GM13976 (cell line): ENCODE data around the gene IDH3G.

ENCODE experiments used
- DNase-seq: peaks from one replicate; pipeline ENCODE4 v3.0.0; 2012; ENCODE audit warnings: low spot score
- in situ Hi-C: fragments of 300-500 bp; cut with MboI; formaldehyde crosslinking; loops from one replicate; pipeline ENCODE4 v1.12.0; 2022; ENCODE audit warnings: low sequenced_read_pairs, mixed read lengths, inconsistent platforms; ENCODE audit not compliant: unreplicated experiment
- TF ChIP-seq, protein P1 (sequence below): IDR thresholded peaks from 2 replicates; pipeline ENCODE4 v1.5.1; 2012; ENCODE audit warnings: borderline replicate concordance, mild to moderate bottlenecking; ENCODE audit not compliant: insufficient read depth; ENCODE audit errors: extremely low read depth, missing control alignments, control extremely low read depth

IDH3G gene

DNA sequence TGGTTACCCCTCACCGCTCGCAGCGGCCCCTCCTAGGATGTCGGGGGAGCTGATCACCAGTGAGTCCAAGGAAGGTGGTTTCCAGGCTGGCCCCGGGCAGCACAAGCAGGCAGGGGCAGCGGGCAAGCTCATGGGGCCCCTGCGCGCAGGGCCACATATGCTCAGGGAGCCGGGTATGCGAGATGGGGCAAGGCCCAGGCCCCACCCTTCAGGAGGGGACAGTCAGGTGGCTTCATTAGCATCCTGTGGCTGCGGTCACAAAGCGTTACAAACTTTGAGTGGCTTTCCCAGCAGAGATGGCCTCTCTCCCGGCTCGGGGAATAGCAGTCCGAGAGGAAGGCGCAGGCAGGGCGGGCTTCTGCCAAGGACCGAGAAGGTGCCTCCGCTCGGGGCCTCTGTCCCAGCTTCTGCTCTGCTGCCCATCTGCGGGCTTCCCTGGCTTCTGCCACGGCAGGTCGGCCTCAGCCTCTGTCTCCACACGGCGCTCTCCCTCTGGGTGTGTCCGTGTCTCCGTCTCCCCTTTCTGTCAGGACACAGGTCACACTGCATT lies 56.0 kb downstream of the IDH3G start:
- no peak for DNase-seq
- in situ Hi-C loops, result no loop called here
- TF ChIP-seq, protein P1, sequence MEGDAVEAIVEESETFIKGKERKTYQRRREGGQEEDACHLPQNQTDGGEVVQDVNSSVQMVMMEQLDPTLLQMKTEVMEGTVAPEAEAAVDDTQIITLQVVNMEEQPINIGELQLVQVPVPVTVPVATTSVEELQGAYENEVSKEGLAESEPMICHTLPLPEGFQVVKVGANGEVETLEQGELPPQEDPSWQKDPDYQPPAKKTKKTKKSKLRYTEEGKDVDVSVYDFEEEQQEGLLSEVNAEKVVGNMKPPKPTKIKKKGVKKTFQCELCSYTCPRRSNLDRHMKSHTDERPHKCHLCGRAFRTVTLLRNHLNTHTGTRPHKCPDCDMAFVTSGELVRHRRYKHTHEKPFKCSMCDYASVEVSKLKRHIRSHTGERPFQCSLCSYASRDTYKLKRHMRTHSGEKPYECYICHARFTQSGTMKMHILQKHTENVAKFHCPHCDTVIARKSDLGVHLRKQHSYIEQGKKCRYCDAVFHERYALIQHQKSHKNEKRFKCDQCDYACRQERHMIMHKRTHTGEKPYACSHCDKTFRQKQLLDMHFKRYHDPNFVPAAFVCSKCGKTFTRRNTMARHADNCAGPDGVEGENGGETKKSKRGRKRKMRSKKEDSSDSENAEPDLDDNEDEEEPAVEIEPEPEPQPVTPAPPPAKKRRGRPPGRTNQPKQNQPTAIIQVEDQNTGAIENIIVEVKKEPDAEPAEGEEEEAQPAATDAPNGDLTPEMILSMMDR, result no peak

DNA sequence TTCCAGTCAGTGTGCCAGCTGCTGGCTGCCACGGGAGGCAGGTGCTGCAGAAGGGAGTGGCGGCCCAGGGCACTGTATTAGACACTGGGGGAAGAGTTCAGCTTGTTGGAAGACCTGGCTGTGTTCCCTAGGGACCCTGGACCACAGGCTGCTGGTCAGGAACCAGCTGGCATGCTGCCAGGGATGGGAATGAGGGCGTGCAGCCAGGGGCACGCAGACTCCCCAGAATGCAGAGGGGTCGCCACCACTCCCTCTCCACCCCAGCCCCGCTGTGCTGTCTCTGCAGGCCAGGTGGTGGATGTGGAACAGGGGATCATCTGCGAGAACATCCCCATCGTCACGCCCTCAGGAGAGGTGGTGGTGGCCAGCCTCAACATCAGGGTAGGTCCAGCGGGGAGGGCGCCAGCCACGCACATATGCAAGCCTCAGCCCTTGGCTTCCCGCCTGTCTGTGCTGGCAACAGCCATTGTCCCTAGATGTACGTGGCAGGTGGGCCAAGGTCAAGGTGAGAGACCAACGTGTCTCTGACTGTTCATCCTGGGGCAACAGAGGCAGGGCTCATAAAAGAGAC lies 57.2 kb downstream of the IDH3G start:
- no peak for DNase-seq
- in situ Hi-C loops, result no loop called here
- TF ChIP-seq, protein P1, result no peak

DNA sequence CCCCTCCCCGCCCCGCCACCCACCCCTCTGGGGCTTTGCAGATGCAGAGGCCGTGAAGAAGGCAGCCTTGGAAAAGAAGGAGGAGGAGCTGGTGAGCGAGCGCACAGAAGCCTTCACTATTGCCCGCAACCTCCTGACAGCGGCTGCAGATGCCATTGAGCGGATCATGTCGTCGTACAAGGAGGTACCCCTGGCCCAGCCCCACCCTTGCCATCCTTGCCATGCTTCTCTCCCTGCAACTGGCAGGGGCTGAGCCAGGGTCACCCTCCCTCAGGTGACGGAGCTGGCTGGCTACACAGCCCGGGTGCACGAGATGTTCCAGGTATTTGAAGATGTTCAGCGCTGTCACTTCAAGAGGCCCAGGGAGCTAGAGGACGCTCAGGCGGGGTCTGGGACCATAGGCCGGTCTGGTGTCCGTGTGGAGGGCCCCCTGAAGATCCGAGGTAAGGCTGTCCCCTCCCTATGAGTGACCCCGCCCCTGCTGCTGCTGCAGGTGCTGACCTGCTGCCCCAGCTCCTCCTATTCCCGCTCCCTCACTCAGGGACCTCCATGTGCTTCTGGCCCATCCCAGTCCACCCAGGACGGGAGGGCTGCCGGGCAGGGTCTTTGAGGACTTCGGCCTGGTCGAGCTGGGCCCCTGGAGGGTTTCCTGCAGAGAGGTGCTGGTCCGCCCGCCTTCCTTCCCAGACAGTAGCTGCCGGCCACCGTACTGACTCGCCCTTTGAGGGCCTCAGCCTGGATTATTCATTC lies 57.9 kb downstream of the IDH3G start:
- in situ Hi-C loops, result no loop called here
- no peak for DNase-seq
- TF ChIP-seq, protein P1, result no peak
